DOHH2 (cell line): ENCODE results near the gene FOXRED2.

Experiments used
- CTCF ChIP-seq: fragments of 200-600 bp; sonication (generic); IDR thresholded peaks from one replicate; pipeline ENCODE4 v1.5.1; 2014; ENCODE audit warnings: antibody characterized with exemption, mild to moderate bottlenecking, low read depth, low read length; ENCODE audit not compliant: poor library complexity, severe bottlenecking
- EZH2phosphoT487 ChIP-seq: fragments of 200-600 bp; sonication (generic); IDR thresholded peaks from 2 replicates; pipeline ENCODE4 v1.6.1; 2017; ENCODE audit warnings: borderline replicate concordance, mild to moderate bottlenecking, antibody characterized with exemption, low read length, moderate library complexity, mixed read lengths

- TF ChIP-seq EZH2phosphoT487 (no peak), CTCF (no peak)
Observed at GRCh38 chr22:36463783-36464184, 43.1 kb downstream of the FOXRED2 start.
